Kidney (tissue), 14 donors: Measurements from ENCODE around the gene LTC4S. TPM values are rescaled to one million over a fixed set of nuclear protein-coding genes. Genes with fewer than 3 reads are reported as not detected.
"Not testable (repeated sequence)": the region's sequence is repeated elsewhere in the genome, so short reads cannot be mapped to it uniquely, and the experiment has no call there.

Experiments
- DNase-seq, 5 donors: peaks; one replicate each; pipeline ENCODE4 v3.0.0-alpha.2; 2013 to 2020
- FAIRE-seq: peaks from 2 replicates; lab custom pipeline; 2012; peaks lifted over from hg19 to GRCh38; lab: Jason Lieb, UNC
- H3K27ac ChIP-seq, 2 donors: one replicate each; pipeline ENCODE4 v1.7.0; 2013; ENCODE audit warnings: low read depth in 2 of 2, low read length in 2 of 2, inconsistent platforms in 1 of 2
- H3K27me3 ChIP-seq: one replicate; pipeline ENCODE4 v1.7.1; 2013; ENCODE audit warnings: low read length, inconsistent platforms; ENCODE audit not compliant: control insufficient read depth, insufficient read depth
- H3K36me3 ChIP-seq, 3 donors: one replicate each; pipeline versions ENCODE4 v1.7.0 to v1.7.1; 2013; ENCODE audit warnings: low read length in 3 of 3, control low read depth in 1 of 3, inconsistent platforms in 1 of 3; ENCODE audit not compliant: insufficient read depth in 3 of 3, control insufficient read depth in 2 of 3
- H3K4me1 ChIP-seq, 3 donors: one replicate each; pipeline versions ENCODE4 v1.7.0 to v1.7.1; 2013; ENCODE audit warnings: low read length in 3 of 3, inconsistent platforms in 1 of 3, low read depth in 1 of 3; ENCODE audit not compliant: control insufficient read depth in 2 of 3, insufficient read depth in 2 of 3
- H3K4me3 ChIP-seq, 3 donors: one replicate each; pipeline versions ENCODE4 v1.7.0 to v1.8.1; 2013; ENCODE audit warnings: low read length in 3 of 3, control low read depth in 1 of 3, inconsistent platforms in 1 of 3
- H3K9ac ChIP-seq, 3 donors: one replicate each; pipeline versions ENCODE4 v1.7.0 to v1.7.1; 2013; ENCODE audit warnings: low read length in 3 of 3, control low read depth in 1 of 3, inconsistent platforms in 1 of 3
- H3K9me3 ChIP-seq, 3 donors: one replicate each; pipeline versions ENCODE4 v1.7.0 to v1.7.1; 2013; ENCODE audit warnings: low read length in 3 of 3, control low read depth in 1 of 3, inconsistent platforms in 1 of 3; ENCODE audit not compliant: control insufficient read depth in 2 of 3, insufficient read depth in 1 of 3
- intact Hi-C: fragments of 100-400 bp; cut with DNase I; formaldehyde crosslinking; loops from one replicate; pipeline ENCODE4 v1.11.1; 2022
- polyA plus RNA-seq: library from polyadenylated mRNA; stranded (reverse); fragments of 350-450 nt; fragmentation: Illumina TruSeq; extraction: RNeasy Lipid Tissue Mini Kit (QIAGEN cat#74804); gene quantifications from one replicate; pipeline ENCODE4 v1.2.3, GENCODE V29; 2014; ENCODE audit warnings: low read depth, low replicate concordance; ENCODE audit not compliant: insufficient read depth
- total RNA-seq: library from RNA; stranded (reverse); fragmentation: NEBNext Ultra II Directional; extraction: Animal tissue kit (Norgen Biotek cat#: 25700); gene quantifications from one replicate; pipeline ENCODE4 v1.2.1, GENCODE V29; 2021
- TF ChIP-seq, protein P1 (sequence below): IDR thresholded peaks from 3 replicates; pipeline ENCODE4 v1.5.1; 2012; ENCODE audit warnings: mild to moderate bottlenecking, moderate library complexity, borderline replicate concordance; ENCODE audit not compliant: insufficient read depth; ENCODE audit errors: extremely low read depth
- donor health status: control.
- donor health status: control.
- donor health status: control.
- donor health status: control.
- donor health status: control.
- donor health status: DM: yes; HTN: yes; CAD: no.
- donor health status: Normal renal cell carcinoma (clear cell type).

Gene LTC4S
- total and polyA plus RNA-seq, 2 donors from 2014 or later = 20.1 to 30.6 TPM

DNA sequence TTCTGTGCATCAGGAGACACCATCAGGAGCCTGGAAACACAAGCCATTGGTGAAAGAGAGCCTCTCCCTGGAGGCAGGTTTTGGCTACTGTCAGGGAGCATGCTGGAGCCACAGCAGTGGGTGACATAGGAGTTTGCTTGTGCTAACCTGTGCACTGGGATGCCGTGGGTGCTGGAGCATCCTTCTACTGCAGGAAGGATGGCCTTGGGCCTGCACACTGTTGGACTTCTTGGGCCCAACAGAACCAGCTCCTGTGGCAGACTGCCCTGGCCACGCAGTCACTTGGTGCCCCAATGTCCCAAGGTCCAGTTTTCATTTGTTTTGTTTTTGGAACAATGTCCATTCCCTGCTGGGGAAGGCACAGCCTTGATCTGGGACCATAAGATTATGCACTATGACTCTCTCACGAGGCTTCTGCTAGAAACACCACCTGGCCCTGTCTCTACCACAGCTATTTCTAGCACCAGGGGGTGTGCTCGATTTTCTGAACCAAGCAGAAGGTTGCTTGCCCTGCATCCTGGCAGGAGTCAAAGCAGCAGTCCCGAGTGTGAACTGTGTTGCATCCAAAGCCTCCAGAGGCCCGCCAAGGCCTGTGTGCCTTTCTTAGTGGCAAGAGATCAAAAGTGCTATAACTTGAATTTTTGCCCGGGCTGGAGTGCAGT lies 5.5 kb upstream of the LTC4S start:
- TF ChIP-seq, protein P1, sequence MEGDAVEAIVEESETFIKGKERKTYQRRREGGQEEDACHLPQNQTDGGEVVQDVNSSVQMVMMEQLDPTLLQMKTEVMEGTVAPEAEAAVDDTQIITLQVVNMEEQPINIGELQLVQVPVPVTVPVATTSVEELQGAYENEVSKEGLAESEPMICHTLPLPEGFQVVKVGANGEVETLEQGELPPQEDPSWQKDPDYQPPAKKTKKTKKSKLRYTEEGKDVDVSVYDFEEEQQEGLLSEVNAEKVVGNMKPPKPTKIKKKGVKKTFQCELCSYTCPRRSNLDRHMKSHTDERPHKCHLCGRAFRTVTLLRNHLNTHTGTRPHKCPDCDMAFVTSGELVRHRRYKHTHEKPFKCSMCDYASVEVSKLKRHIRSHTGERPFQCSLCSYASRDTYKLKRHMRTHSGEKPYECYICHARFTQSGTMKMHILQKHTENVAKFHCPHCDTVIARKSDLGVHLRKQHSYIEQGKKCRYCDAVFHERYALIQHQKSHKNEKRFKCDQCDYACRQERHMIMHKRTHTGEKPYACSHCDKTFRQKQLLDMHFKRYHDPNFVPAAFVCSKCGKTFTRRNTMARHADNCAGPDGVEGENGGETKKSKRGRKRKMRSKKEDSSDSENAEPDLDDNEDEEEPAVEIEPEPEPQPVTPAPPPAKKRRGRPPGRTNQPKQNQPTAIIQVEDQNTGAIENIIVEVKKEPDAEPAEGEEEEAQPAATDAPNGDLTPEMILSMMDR = no peak
- Histone ChIP-seq H3K4me1 (peaks cover 0 to 10% (median 0%) of the 10 kb centered on the region in 3 donors), H3K4me3 (no peak overlapping the region), H3K27ac (no peak overlapping the region), H3K9me3 (no peaks in the 10 kb centered on the region), H3K27me3 (no peaks in the 10 kb centered on the region), H3K36me3 (no peaks in the 10 kb centered on the region), H3K9ac (no peak overlapping the region)
- intact Hi-C loops = no loop called here
- DNase-seq (no peak), FAIRE-seq (no peak)

- H3K27me3 ChIP-seq, FAIRE-seq, H3K9ac ChIP-seq, H3K36me3 ChIP-seq, intact Hi-C loops, H3K9me3 ChIP-seq, DNase-seq, H3K27ac ChIP-seq, H3K4me3 ChIP-seq: not testable (repeated sequence)
- H3K4me1 ChIP-seq = peaks cover 0 to 20% (median 1%) of the 10 kb centered on the region in 3 donors
Observed at GRCh38 chr5:179789278-179789677, 4.5 kb upstream of the LTC4S start.

GRCh38 chr5:179791881-179792611 lies 1.7 kb upstream of the LTC4S start:
- DNase-seq = peak in 2 of 5 donors; percentile 45 to 48
- no peak for FAIRE-seq
- Histone ChIP-seq H3K4me1 (peaks cover 0 to 33% (median 6%) of the 10 kb centered on the region in 3 donors), H3K4me3 (no peak overlapping the region), H3K36me3 (peaks cover 0 to under 1% (median 0%) of the 10 kb centered on the region in 3 donors), H3K9me3 (no peaks in the 10 kb centered on the region), H3K27ac (peak overlapping the region; percentile 51 to 71), H3K9ac (no peak overlapping the region), H3K27me3 (no peaks in the 10 kb centered on the region)
- TF ChIP-seq, protein P1 = no peak
- intact Hi-C loops = no loop called here
